ENCODE measurements around the gene DCT.

DCT gene

GRCh38 chr13:94399812-94400211, 79.7 kb downstream of the DCT start:
- TF ChIP-seq CTCF (IDR thresholded peaks at IDR 0.05; ENCODE audit: low read depth, low read length) (no peak), MYC (IDR thresholded peaks at IDR 0.05; ENCODE audit: low read depth, low read length) (no peak), POLR2A (IDR thresholded peaks at IDR 0.05; ENCODE audit: extremely low read depth, insufficient read length) (no peak)
- TF ChIP-seq, protein P1, sequence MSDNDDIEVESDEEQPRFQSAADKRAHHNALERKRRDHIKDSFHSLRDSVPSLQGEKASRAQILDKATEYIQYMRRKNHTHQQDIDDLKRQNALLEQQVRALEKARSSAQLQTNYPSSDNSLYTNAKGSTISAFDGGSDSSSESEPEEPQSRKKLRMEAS (IDR thresholded peaks at IDR 0.05; ENCODE audit: low read depth, low read length): no peak
- no peak for DNase-seq (ENCODE audit: low read depth)
- H3K4me3 ChIP-seq (ENCODE audit: low read depth, low read length): no peak overlapping the region

GRCh38 chr13:94395860-94396259, 83.6 kb downstream of the DCT start:
- no peak overlapping the region for H3K4me3 ChIP-seq (ENCODE audit: low read depth, low read length)
- TF ChIP-seq MYC (IDR thresholded peaks at IDR 0.05; ENCODE audit: low read depth, low read length): no peak
- no peak for TF ChIP-seq POLR2A (IDR thresholded peaks at IDR 0.05; ENCODE audit: extremely low read depth, insufficient read length)
- DNase-seq (ENCODE audit: low read depth): no peak

DNA sequence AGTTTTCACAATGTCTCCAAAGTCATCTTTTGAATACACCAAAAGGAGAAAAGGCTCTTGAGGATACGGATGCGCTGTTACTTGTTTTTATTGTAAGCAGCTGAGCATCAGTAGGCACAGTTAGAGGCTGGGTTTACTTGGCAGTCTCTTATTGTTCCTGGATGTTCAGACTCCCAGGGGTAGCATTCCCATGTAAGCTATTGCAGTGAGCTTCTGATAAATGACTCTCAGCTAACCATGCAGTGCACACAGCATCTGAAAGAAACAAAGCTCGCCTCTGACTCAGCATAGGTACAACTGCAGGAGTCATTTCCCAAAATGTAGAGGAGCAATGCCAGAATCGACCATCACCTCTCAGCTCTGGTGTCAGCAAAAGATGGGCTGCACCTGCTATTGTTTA, 84.8 kb downstream of the DCT start:
- TF ChIP-seq, protein P1 (IDR thresholded peaks at IDR 0.05; ENCODE audit: low read depth, low read length): no peak
- TF ChIP-seq POLR2A (IDR thresholded peaks at IDR 0.05; ENCODE audit: extremely low read depth, insufficient read length) (no peak), MYC (IDR thresholded peaks at IDR 0.05; ENCODE audit: low read depth, low read length) (no peak)
- DNase-seq (ENCODE audit: low read depth): no peak
- no peak overlapping the region for H3K4me3 ChIP-seq (ENCODE audit: low read depth, low read length)

- TF ChIP-seq CTCF (IDR thresholded peaks at IDR 0.05; ENCODE audit: low read depth, low read length): no peak
- TF ChIP-seq MYC (IDR thresholded peaks at IDR 0.05; ENCODE audit: low read depth, low read length): no peak
- no peak for TF ChIP-seq POLR2A (IDR thresholded peaks at IDR 0.05; ENCODE audit: extremely low read depth, insufficient read length)
- TF ChIP-seq, protein P1 (IDR thresholded peaks at IDR 0.05; ENCODE audit: low read depth, low read length): no peak
- no peak overlapping the region for H3K4me3 ChIP-seq (ENCODE audit: low read depth, low read length)
- no peak for DNase-seq (ENCODE audit: low read depth)
Observed at GRCh38 chr13:94390881-94391280, 88.6 kb downstream of the DCT start.

GRCh38 chr13:94389604-94390351, 89.7 kb downstream of the DCT start:
- no peak overlapping the region for H3K4me3 ChIP-seq (ENCODE audit: low read depth, low read length)
- TF ChIP-seq MYC (IDR thresholded peaks at IDR 0.05; ENCODE audit: low read depth, low read length) (no peak), POLR2A (IDR thresholded peaks at IDR 0.05; ENCODE audit: extremely low read depth, insufficient read length) (no peak), CTCF (IDR thresholded peaks at IDR 0.05; ENCODE audit: low read depth, low read length) (no peak)
- TF ChIP-seq, protein P1 (IDR thresholded peaks at IDR 0.05; ENCODE audit: low read depth, low read length): no peak
- no peak for DNase-seq (ENCODE audit: low read depth)

- no peak overlapping the region for H3K4me3 ChIP-seq (ENCODE audit: low read depth, low read length)
- DNase-seq (ENCODE audit: low read depth): no peak
- TF ChIP-seq CTCF (IDR thresholded peaks at IDR 0.05; ENCODE audit: low read depth, low read length) (no peak), POLR2A (IDR thresholded peaks at IDR 0.05; ENCODE audit: extremely low read depth, insufficient read length) (no peak), MYC (IDR thresholded peaks at IDR 0.05; ENCODE audit: low read depth, low read length) (no peak)
- TF ChIP-seq, protein P1 (IDR thresholded peaks at IDR 0.05; ENCODE audit: low read depth, low read length): no peak
Observed at GRCh38 chr13:94387047-94387446, 92.4 kb downstream of the DCT start.

All from NB4 (cell line).